Neural cell (in vitro differentiated cells): ENCODE measurements around the gene GRM3. TPM values are rescaled to one million over a fixed set of nuclear protein-coding genes. Genes with fewer than 3 reads are reported as not detected.

ENCODE experiments used
- H2AFZ ChIP-seq: fragments of 200-600, 300-800 bp; sonication (generic), shearing (Covaris generic); 2 replicates; pipeline ENCODE4 v1.6.0; 2014; ENCODE audit warnings: low read depth, mild to moderate bottlenecking, antibody characterized with exemption, low read length, moderate library complexity
- H3F3A ChIP-seq: fragments of 200-600 bp; shearing (Covaris generic); 2 replicates; pipeline ENCODE4 v1.6.1; 2016; ENCODE audit warnings: mild to moderate bottlenecking, moderate library complexity, mixed read lengths, antibody characterized with exemption, low read length; ENCODE audit not compliant: insufficient read depth, poor library complexity, severe bottlenecking
- H3K27ac ChIP-seq: fragments of 200-600, 300-800 bp; sonication (generic), shearing (Covaris generic); 2 replicates; pipeline ENCODE4 v1.5.1; 2014; ENCODE audit warnings: mild to moderate bottlenecking, low read length, moderate library complexity
- H3K27me3 ChIP-seq: fragments of 300-800, 200-600 bp; sonication (generic), shearing (Covaris generic); 2 replicates; pipeline ENCODE4 v1.6.0; 2014; ENCODE audit warnings: mild to moderate bottlenecking, low read depth, low read length, moderate library complexity; ENCODE audit not compliant: insufficient read depth
- H3K36me3 ChIP-seq: fragments of 300-800, 200-600 bp; sonication (generic), shearing (Covaris generic); 2 replicates; pipeline ENCODE4 v1.5.1; 2014; ENCODE audit warnings: mild to moderate bottlenecking, antibody characterized with exemption, low read length, moderate library complexity; ENCODE audit not compliant: insufficient read depth
- H3K4me2 ChIP-seq: fragments of 300-800, 200-600 bp; sonication (generic), shearing (Covaris generic); 2 replicates; pipeline ENCODE4 v1.6.0; 2014; ENCODE audit warnings: mild to moderate bottlenecking, low read length
- H3K4me3 ChIP-seq: fragments of 300-800, 200-600 bp; sonication (generic), shearing (Covaris generic); 2 replicates; pipeline ENCODE4 v1.5.1; 2014; ENCODE audit warnings: mild to moderate bottlenecking, low read length, moderate library complexity
- H3K79me2 ChIP-seq: fragments of 200-600 bp; shearing (Covaris generic); replicated peaks from 2 replicates; pipeline ENCODE4 v1.6.0; 2014; ENCODE audit warnings: mild to moderate bottlenecking, low read length, moderate library complexity; ENCODE audit not compliant: insufficient read depth
- H3K9ac ChIP-seq: fragments of 300-800, 200-600 bp; sonication (generic), shearing (Covaris generic); 2 replicates; pipeline ENCODE4 v1.6.1; 2016; ENCODE audit warnings: mild to moderate bottlenecking, low read length, mixed read lengths
- H3K9me2 ChIP-seq: fragments of 200-600 bp; shearing (Covaris generic); 2 replicates; pipeline ENCODE4 v1.6.1; 2016; ENCODE audit warnings: mild to moderate bottlenecking, low read length, mixed read lengths; ENCODE audit not compliant: insufficient read depth
- H3K9me3 ChIP-seq: fragments of 200-600, 300-800 bp; sonication (generic), shearing (Covaris generic); 2 replicates; pipeline ENCODE4 v1.6.1; 2016; ENCODE audit warnings: mild to moderate bottlenecking, mixed run types, low read length, moderate library complexity, mixed read lengths
- H4K20me1 ChIP-seq: fragments of 200-600 bp; shearing (Covaris generic); 2 replicates; pipeline ENCODE4 v1.6.1; 2016; ENCODE audit warnings: mild to moderate bottlenecking, mixed run types; ENCODE audit not compliant: insufficient read depth
- EP300 ChIP-seq: fragments of 450-650 bp; conservative IDR thresholded peaks from 2 replicates; pipeline ENCODE4 v1.6.1; 2014; ENCODE audit warnings: antibody characterized with exemption, mild to moderate bottlenecking, moderate library complexity; ENCODE audit not compliant: poor library complexity, severe bottlenecking
- EZH2 ChIP-seq: fragments of 200-600, 300-800 bp; shearing (Covaris generic), sonication (generic); IDR thresholded peaks from 2 replicates; pipeline ENCODE4 v1.6.1; 2014; ENCODE audit warnings: antibody characterized with exemption, low read length, borderline replicate concordance, mild to moderate bottlenecking; ENCODE audit not compliant: insufficient read depth, poor library complexity, severe bottlenecking
- MXI1 ChIP-seq: fragments of 450-650 bp; conservative IDR thresholded peaks from 2 replicates; pipeline ENCODE4 v1.6.1; 2014; ENCODE audit warnings: antibody characterized with exemption, mild to moderate bottlenecking; ENCODE audit not compliant: poor library complexity, severe bottlenecking
- POLR2AphosphoS5 ChIP-seq: IDR thresholded peaks from 2 replicates; pipeline ENCODE4 v1.6.1; 2012
- RAD21 ChIP-seq: fragments of 450-650 bp; conservative IDR thresholded peaks from 2 replicates; pipeline ENCODE4 v1.6.1; 2014; ENCODE audit warnings: antibody characterized with exemption, mild to moderate bottlenecking, moderate library complexity
- REST ChIP-seq: IDR thresholded peaks from 2 replicates; pipeline ENCODE4 v1.6.1; 2012; ENCODE audit warnings: borderline replicate concordance
- SMC3 ChIP-seq: fragments of 450-650 bp; conservative IDR thresholded peaks from 2 replicates; pipeline ENCODE4 v1.6.1; 2014; ENCODE audit warnings: antibody characterized with exemption, mild to moderate bottlenecking, moderate library complexity; ENCODE audit not compliant: poor library complexity
- TAF1 ChIP-seq: IDR thresholded peaks from 2 replicates; pipeline ENCODE4 v1.6.1; 2012; ENCODE audit warnings: low read depth
- polyA plus RNA-seq: library from polyadenylated mRNA; depleted of rRNA; stranded (reverse); fragments of >200 nt; gene quantifications from 2 replicates; pipeline ENCODE4 v1.2.3, GENCODE V29; 2014
- TF ChIP-seq, protein P1 (sequence below): fragments of 450-650 bp; IDR thresholded peaks from 2 replicates; pipeline ENCODE4 v1.5.1; 2014; ENCODE audit warnings: antibody characterized with exemption, mild to moderate bottlenecking, moderate library complexity; ENCODE audit not compliant: poor library complexity, severe bottlenecking

Gene GRM3
- polyA plus RNA-seq, 1 donor from 2014 or later, result 15.9 TPM

- no peaks in the 10 kb centered on the region for H3K36me3 ChIP-seq
- no peaks in the 10 kb centered on the region for H4K20me1 ChIP-seq
- no peak overlapping the region for H3K27ac ChIP-seq
- no peak overlapping the region for H3K9ac ChIP-seq
- no peak overlapping the region for H2AFZ ChIP-seq
- TF ChIP-seq MXI1 (no peak), POLR2AphosphoS5 (no peak), RAD21 (no peak), EZH2 (no peak), EP300 (no peak), TAF1 (no peak), SMC3 (no peak), REST (no peak)
- TF ChIP-seq, protein P1, sequence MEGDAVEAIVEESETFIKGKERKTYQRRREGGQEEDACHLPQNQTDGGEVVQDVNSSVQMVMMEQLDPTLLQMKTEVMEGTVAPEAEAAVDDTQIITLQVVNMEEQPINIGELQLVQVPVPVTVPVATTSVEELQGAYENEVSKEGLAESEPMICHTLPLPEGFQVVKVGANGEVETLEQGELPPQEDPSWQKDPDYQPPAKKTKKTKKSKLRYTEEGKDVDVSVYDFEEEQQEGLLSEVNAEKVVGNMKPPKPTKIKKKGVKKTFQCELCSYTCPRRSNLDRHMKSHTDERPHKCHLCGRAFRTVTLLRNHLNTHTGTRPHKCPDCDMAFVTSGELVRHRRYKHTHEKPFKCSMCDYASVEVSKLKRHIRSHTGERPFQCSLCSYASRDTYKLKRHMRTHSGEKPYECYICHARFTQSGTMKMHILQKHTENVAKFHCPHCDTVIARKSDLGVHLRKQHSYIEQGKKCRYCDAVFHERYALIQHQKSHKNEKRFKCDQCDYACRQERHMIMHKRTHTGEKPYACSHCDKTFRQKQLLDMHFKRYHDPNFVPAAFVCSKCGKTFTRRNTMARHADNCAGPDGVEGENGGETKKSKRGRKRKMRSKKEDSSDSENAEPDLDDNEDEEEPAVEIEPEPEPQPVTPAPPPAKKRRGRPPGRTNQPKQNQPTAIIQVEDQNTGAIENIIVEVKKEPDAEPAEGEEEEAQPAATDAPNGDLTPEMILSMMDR, result no peak
- H3K4me3 ChIP-seq, result no peak overlapping the region
- H3K4me2 ChIP-seq, result no peak overlapping the region
- H3K27me3 ChIP-seq, result no peaks in the 10 kb centered on the region
- H3K79me2 ChIP-seq, result no peaks in the 10 kb centered on the region
- no peaks in the 10 kb centered on the region for H3F3A ChIP-seq
- no peaks in the 10 kb centered on the region for H3K9me2 ChIP-seq
- no peaks in the 10 kb centered on the region for H3K9me3 ChIP-seq
Observed at GRCh38 chr7:86786376-86786775, 142.7 kb downstream of the GRM3 start.

- H2AFZ ChIP-seq, result no peak overlapping the region
- H3K4me2 ChIP-seq, result no peak overlapping the region
- H3K27ac ChIP-seq, result no peak overlapping the region
- no peaks in the 10 kb centered on the region for H3K9me2 ChIP-seq
- H3K36me3 ChIP-seq, result no peaks in the 10 kb centered on the region
- H3K9ac ChIP-seq, result no peak overlapping the region
- no peaks in the 10 kb centered on the region for H4K20me1 ChIP-seq
- peaks cover 2% of the 10 kb centered on the region for H3F3A ChIP-seq
- no peak overlapping the region for H3K4me3 ChIP-seq
- H3K9me3 ChIP-seq, result no peaks in the 10 kb centered on the region
- H3K79me2 ChIP-seq, result no peaks in the 10 kb centered on the region
- H3K27me3 ChIP-seq, result no peaks in the 10 kb centered on the region
- TF ChIP-seq REST, result no peak
Observed at GRCh38 chr7:86788948-86789347, 145.2 kb downstream of the GRM3 start.
